Naive B cell (primary cell): ENCODE results near the gene KCNAB2. TPM values are rescaled to one million over a fixed set of nuclear protein-coding genes. Genes with fewer than 3 reads are reported as not detected.
A peak's percentile ranks its signal among the peaks of the same experiment; 100 is the strongest.

Experiments used
- ATAC-seq, 2 donors: fragments of 150-1000 bp; cut with Tn5 transposase; 2 replicates each; pipeline ENCODE4 v1.10.0; 2021; ENCODE audit warnings: low read depth in 2 of 2, mild to moderate bottlenecking in 2 of 2, moderate library complexity in 2 of 2
- DNase-seq: peaks from one replicate; pipeline ENCODE4 v3.0.0; 2022
- H3K27ac Mint-ChIP-seq, 6 donors: one replicate each; pipeline ENCODE4 v1.8.0; 2020 to 2022; ENCODE audit warnings: mild to moderate bottlenecking in 6 of 6, mixed read lengths in 6 of 6, moderate library complexity in 5 of 6, inconsistent platforms in 2 of 6
- H3K27me3 Mint-ChIP-seq, 3 donors: one replicate each; pipeline ENCODE4 v1.8.0; 2021 to 2022; ENCODE audit warnings: mixed read lengths in 3 of 3, mild to moderate bottlenecking in 1 of 3
- H3K36me3 Mint-ChIP-seq, 2 donors: one replicate each; pipeline ENCODE4 v1.8.0; 2020 to 2022; ENCODE audit warnings: mixed read lengths in 2 of 2, inconsistent platforms in 1 of 2, mild to moderate bottlenecking in 1 of 2
- H3K4me1 Mint-ChIP-seq, 3 donors: one replicate each; pipeline ENCODE4 v1.8.0; 2020 to 2022; ENCODE audit warnings: mixed read lengths in 3 of 3, inconsistent platforms in 1 of 3, mild to moderate bottlenecking in 1 of 3, moderate library complexity in 1 of 3
- H3K4me3 Mint-ChIP-seq, 8 donors: one replicate each; pipeline ENCODE4 v1.8.0; 2020 to 2022; ENCODE audit warnings: mild to moderate bottlenecking in 8 of 8, mixed read lengths in 8 of 8, moderate library complexity in 8 of 8, inconsistent platforms in 2 of 8
- H3K9me3 Mint-ChIP-seq, 7 donors: one replicate each; pipeline ENCODE4 v1.8.0; 2020 to 2022; ENCODE audit warnings: mixed read lengths in 7 of 7, mild to moderate bottlenecking in 5 of 7, inconsistent platforms in 2 of 7, moderate library complexity in 1 of 7
- polyA plus RNA-seq, 6 donors: library from polyadenylated mRNA; unstranded; fragments of 300-500 nt; fragmentation: Illumina TruSeq; gene quantifications; one replicate each; pipeline ENCODE4 v1.2.3, GENCODE V29; 2021; ENCODE audit warnings: low read depth in 6 of 6

KCNAB2 gene
- polyA plus RNA-seq, 6 donors from 2014 or later = 10.2 to 16.8 (median 13.9) TPM

DNA sequence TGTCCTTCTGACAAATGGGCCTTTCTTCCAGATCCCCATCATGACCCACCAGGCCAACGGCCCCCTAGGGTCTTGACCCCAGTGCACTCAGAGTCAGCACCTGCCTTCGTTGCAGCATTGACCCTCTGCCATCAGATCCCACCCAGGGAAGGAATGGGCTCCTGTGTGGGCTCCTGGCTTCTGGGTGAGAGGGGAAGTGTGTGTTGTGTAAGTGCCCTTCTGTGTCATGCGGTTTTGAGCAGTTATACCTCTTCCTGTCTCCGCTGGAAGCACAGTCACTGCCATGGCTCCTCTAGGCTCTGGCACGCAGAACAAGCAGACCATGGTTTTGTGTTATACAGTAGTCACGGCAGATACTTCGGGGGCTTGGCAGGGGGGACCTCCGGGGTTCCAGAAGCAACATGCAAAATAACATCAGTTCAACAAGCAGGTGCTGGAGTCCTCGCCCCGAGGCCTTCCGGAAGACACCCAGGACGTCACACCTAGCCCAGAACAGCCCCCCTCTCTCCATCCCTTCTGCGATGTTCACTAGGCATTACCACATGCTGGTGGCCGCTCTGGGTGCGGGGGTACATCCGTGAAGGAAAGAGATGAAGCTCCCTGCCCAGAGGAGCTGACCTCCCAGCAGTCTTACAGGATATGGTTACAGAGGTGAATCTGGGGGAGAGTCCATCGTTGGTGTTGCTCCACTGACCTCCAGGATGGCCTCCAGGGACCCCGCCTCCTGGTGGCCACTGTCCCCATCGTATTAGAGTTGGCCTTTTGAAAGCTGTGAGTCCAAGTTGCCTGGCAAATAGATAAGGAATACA lies 17.4 kb upstream of the KCNAB2 start:
- Mint-ChIP-seq H3K4me1 (peaks cover 52 to 79% (median 78%) of the 10 kb centered on the region in 3 donors), H3K4me3 (peak overlapping the region; percentile 78 to 95 (median 92)), H3K27me3 (no peaks in the 10 kb centered on the region), H3K27ac (peak overlapping the region; percentile 98 to 100 (median 98)), H3K36me3 (no peaks in the 10 kb centered on the region), H3K9me3 (no peaks in the 10 kb centered on the region)
- ATAC-seq (peak; percentile 49 to 51), DNase-seq (peak; percentile 82)

DNA sequence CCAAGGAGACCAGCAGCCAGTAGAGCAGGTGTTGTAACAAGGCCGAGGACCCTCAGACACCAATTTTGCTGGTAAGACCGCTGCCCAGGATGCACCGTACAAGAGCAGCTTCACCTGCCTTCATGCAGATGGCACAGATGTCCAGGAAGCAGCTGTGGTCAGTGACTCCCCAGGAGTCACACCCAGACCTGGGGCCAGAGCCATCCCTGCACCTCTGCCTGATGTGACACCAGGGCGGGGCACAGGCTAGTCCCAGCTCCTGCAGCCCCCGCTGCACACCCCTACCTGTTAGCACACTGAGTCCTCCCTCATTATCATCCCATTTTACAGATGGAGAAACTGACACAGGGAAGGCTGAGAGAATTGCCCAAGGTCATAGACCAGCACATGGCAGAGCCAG lies 16.3 kb upstream of the KCNAB2 start:
- ATAC-seq = no peak
- no peaks in the 10 kb centered on the region for H3K27me3 Mint-ChIP-seq
- H3K27ac Mint-ChIP-seq = peak overlapping the region in 3 of 6 donors; percentile 5 to 100 (median 98)
- no peaks in the 10 kb centered on the region for H3K9me3 Mint-ChIP-seq
- peak overlapping the region in 2 of 8 donors; percentile 8 to 37 for H3K4me3 Mint-ChIP-seq
- H3K36me3 Mint-ChIP-seq = no peaks in the 10 kb centered on the region
- peaks cover 55 to 82% (median 80%) of the 10 kb centered on the region in 3 donors for H3K4me1 Mint-ChIP-seq
- DNase-seq = no peak

DNA sequence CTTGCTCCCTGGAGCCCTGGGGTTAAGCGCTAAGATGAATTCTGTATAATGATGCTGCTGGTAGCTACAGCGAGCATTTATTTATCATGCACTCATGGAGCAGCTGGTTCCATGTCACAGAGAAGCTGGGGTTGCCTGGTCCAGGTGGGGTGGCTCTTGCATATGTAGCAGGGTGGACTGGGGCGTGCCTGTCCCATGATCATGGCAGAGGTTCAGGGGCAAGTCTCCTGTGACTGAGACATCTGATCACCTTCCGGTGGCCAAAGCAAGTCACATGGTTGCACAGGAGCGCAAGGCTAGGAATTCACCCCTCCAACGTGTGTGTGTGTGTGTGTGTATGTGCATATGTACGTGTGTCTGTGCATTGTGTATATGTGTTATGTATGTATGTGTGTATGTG lies 15.6 kb upstream of the KCNAB2 start:
- no peaks in the 10 kb centered on the region for H3K9me3 Mint-ChIP-seq
- H3K4me3 Mint-ChIP-seq = peak overlapping the region in 4 of 8 donors; percentile 13 to 69 (median 22)
- H3K4me1 Mint-ChIP-seq = peaks cover 56 to 81% (median 81%) of the 10 kb centered on the region in 3 donors
- peak overlapping the region in 5 of 6 donors; percentile 3 to 98 (median 24) for H3K27ac Mint-ChIP-seq
- no peaks in the 10 kb centered on the region for H3K27me3 Mint-ChIP-seq
- ATAC-seq (no peak), DNase-seq (no peak)
- H3K36me3 Mint-ChIP-seq = peaks cover 0 to 5% of the 10 kb centered on the region in 2 donors

DNA sequence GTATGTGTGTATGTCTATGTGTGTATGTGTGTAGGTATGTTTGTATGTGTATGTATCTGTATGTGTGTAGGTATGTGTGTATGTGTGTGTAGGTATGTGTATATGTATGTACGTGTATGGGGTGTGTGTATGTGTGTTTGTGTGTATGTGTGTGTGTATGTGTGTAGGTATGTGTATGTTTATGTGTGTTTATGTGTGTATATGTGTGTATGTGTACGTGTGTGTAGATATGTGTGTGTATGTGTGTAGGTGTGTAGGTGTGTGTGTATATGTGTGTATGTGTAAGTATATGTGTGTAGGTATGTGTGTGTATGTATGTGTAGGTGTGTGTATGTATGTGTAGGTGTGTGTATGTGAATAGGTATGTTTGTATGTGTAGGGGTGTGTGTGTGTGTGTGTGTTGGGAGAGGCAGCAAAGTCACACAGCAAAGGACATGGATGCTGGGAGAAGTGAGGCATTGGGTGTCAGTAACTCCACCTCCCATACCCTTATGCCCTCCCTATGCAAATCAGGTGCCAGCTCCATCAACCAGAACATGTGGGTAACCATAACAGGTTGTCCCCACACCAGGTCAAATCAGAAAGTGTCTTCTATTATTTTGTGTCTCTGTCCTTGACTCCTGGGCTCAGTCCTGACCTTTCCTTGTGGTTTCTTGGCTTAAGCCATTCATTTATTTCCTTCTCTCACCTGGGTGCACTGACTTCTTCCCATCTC lies 15.0 kb upstream of the KCNAB2 start:
- Mint-ChIP-seq H3K36me3 (peaks cover under 1 to 10% of the 10 kb centered on the region in 2 donors), H3K27me3 (no peaks in the 10 kb centered on the region), H3K4me3 (peak overlapping the region in 7 of 8 donors; percentile 1 to 42 (median 21)), H3K27ac (peak overlapping the region; percentile 5 to 98 (median 56)), H3K9me3 (no peaks in the 10 kb centered on the region), H3K4me1 (peaks cover 59 to 84% (median 82%) of the 10 kb centered on the region in 3 donors)
- ATAC-seq (no peak), DNase-seq (no peak)

DNA sequence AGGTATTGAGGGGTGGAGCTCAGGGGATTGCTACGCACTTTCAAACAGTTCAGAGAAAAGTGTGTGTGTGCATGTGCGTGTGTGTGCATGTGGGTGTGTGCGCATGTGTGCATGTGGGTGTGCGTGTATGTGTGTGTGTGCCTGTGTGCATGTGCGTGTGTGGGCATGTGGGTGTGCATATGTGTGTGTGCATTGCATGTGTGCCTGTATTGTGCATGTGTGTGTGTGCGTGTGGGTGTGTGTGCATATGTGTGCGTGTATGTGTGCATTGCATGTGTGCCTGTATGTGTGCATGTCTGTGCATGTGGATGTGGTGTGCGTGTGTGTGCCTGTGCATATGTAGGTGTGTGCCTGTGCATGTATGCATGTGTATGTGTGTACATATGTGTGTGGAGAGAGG lies 12.6 kb upstream of the KCNAB2 start:
- no peak overlapping the region for H3K4me3 Mint-ChIP-seq
- H3K27me3 Mint-ChIP-seq = no peaks in the 10 kb centered on the region
- peaks cover 5 to 13% of the 10 kb centered on the region in 2 donors for H3K36me3 Mint-ChIP-seq
- H3K27ac Mint-ChIP-seq = peak overlapping the region in 3 of 6 donors; percentile 9 to 79 (median 70)
- peaks cover 54 to 78% (median 77%) of the 10 kb centered on the region in 3 donors for H3K4me1 Mint-ChIP-seq
- no peaks in the 10 kb centered on the region for H3K9me3 Mint-ChIP-seq
- no peak for DNase-seq
- ATAC-seq = no peak

DNA sequence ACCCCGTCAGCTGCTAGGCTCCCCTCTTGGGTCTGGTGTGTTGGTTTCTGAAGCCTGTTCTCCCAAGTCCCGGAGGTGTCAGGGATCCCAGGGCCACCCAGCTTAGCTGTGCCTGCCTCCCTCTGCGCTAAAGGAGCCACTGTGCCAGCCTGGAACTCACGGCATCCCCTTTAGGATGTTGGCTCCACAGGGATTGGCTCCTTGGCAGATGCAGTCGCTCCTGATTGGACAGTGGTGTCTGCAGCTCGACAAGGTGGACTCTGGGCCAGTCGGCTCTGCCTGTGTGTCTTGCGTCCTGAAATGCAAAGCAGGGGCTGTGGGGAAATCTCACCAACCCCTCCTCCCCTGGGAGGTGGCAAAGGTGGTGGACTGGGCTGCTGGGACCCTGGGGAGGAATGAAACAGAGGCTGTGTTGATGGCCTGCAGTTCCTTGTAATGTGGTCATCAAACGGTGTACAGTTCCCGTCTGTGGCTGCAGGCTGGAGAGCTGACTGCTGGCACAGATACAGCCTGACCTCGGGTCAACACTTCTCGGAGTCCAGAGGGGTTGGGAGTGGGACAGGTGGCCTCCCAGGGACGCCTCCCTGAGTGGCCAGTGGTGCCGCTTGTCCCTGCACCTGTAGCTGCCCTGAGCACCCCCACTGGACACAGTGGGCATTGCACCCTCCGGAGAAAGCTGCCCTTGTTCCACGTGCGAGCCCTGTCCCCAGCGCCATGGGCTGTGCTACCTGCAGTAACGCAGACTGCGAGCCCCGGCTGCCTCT lies 11.5 kb upstream of the KCNAB2 start:
- Mint-ChIP-seq H3K27me3 (no peaks in the 10 kb centered on the region), H3K27ac (peak overlapping the region in 1 of 6 donors; percentile 52), H3K9me3 (no peaks in the 10 kb centered on the region), H3K4me1 (peaks cover 51 to 75% (median 68%) of the 10 kb centered on the region in 3 donors), H3K36me3 (peaks cover 5 to 13% of the 10 kb centered on the region in 2 donors), H3K4me3 (no peak overlapping the region)
- DNase-seq (no peak), ATAC-seq (peak in 1 of 2 donors; percentile 27)

DNA sequence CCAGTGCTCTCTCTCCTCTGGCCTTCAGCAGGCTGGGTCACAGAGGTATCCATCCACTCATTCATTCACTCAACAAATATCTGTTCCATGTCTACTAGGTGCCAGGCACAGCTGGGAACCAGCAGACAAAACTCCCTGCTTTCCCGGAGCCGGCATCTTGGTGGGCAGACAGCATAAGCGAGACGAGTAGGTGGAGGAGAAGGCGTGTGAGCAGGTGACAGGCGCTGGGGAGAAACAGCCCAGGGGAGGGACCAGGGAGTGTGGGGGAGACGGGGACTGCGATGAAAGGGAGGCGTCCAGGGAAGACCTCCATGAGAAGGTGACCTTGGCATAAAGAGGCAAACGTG lies 11.0 kb upstream of the KCNAB2 start:
- ATAC-seq (no peak), DNase-seq (no peak)
- no peaks in the 10 kb centered on the region for H3K9me3 Mint-ChIP-seq
- H3K27me3 Mint-ChIP-seq = no peaks in the 10 kb centered on the region
- H3K27ac Mint-ChIP-seq = peak overlapping the region in 2 of 6 donors; percentile 52 to 61
- peaks cover 52 to 70% (median 63%) of the 10 kb centered on the region in 3 donors for H3K4me1 Mint-ChIP-seq
- H3K36me3 Mint-ChIP-seq = peaks cover 5 to 13% of the 10 kb centered on the region in 2 donors
- H3K4me3 Mint-ChIP-seq = no peak overlapping the region

DNA sequence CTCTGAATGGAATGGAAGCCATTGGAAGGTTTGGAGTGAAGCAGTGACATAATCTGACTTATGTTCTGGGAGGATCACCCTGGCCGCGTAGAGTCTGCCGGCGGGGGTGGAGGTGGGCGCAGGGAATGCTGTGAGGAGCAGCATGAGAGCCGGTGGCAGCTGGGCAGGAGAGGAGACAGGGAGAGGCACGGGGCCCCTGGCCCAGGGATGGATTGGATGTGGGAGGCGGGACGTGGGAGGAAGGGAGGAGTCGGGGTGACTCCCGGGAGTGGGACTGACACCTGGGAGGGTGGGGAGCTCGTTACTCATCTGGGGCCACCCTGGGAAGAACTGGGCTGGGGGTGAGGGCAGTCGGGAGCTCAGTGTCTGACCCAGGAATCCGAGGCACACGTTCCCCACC lies 10.4 kb upstream of the KCNAB2 start:
- no peak overlapping the region for H3K4me3 Mint-ChIP-seq
- no peaks in the 10 kb centered on the region for H3K9me3 Mint-ChIP-seq
- H3K27me3 Mint-ChIP-seq = no peaks in the 10 kb centered on the region
- DNase-seq (no peak), ATAC-seq (no peak)
- peaks cover 5 to 13% of the 10 kb centered on the region in 2 donors for H3K36me3 Mint-ChIP-seq
- peak overlapping the region in 3 of 6 donors; percentile 52 to 62 (median 61) for H3K27ac Mint-ChIP-seq
- peaks cover 48 to 65% (median 58%) of the 10 kb centered on the region in 3 donors for H3K4me1 Mint-ChIP-seq

DNA sequence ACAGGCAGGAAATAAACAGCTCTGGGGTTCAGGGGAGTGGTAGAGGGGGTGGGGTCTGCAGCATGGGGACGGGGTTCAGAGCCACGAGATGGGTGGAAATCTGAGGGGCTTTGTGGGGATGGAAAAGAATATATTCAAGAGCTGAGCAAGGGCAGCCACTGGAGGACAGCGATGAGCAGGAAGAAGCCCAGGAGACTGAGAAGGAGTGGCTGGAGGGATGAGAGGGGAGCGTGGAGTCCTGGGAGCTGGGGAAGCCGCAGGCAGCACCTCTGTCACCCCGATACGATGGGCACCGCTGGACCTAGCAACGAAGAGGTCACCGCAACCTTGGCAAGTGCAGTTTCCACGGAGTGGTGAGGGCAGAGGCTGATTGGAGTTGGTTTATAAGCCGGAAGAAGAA lies 10.0 kb upstream of the KCNAB2 start:
- Mint-ChIP-seq H3K36me3 (peaks cover 5 to 13% of the 10 kb centered on the region in 2 donors), H3K9me3 (no peaks in the 10 kb centered on the region)

DNA sequence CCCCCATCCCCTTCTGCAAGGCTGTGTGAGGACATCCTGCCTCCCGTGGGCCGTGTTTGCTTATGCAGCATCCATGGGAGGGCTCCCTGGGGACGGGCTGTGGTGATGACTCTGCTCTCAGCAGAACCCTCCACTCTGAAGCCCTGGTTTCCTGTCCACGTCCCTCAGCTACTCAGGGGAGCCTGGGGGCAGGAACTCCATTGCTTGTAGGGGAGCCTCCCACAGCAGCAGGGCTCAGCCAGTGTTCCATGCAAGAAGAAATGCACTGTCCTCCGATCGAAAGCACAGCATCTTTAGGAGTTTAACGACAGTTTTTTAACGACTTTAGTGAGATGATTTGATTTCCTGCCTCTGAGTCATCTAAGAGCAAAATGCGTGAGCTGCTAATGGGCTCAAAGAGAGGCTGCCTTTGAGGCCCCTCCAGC lies 8.3 kb upstream of the KCNAB2 start:
- Mint-ChIP-seq H3K4me1 (peaks cover 36 to 49% (median 39%) of the 10 kb centered on the region in 3 donors), H3K27me3 (no peaks in the 10 kb centered on the region), H3K36me3 (peaks cover 5 to 13% of the 10 kb centered on the region in 2 donors)

More for the DNA sequence above, 10.0 kb upstream of the KCNAB2 start:
- ATAC-seq = no peak
- Mint-ChIP-seq H3K27ac (peak overlapping the region in 1 of 6 donors; percentile 78), H3K27me3 (no peaks in the 10 kb centered on the region), H3K4me1 (peaks cover 44 to 60% (median 54%) of the 10 kb centered on the region in 3 donors), H3K4me3 (no peak overlapping the region)
- DNase-seq = no peak

DNA sequence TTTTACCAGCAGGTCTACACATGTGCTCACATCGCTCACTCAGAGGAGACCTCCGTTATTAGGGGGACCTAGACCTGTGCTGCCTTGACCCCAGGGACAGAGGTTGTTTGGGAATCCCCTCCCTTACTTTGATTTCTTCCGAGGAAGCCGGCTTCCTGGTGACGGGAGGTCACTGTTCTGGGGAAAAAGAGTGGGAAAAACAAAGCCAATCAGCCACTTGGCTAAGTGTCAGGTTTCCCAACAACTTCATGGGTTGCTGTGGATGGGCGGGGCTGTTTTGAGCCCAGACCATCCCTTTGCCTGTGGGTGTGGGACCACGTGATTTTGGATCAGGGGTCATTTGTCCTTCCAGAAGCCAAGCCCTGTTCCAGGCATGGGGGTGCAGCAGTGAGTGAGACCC lies 7.1 kb upstream of the KCNAB2 start:
- no peaks in the 10 kb centered on the region for H3K27me3 Mint-ChIP-seq
- H3K4me1 Mint-ChIP-seq = peaks cover 24 to 37% (median 27%) of the 10 kb centered on the region in 3 donors
- H3K4me3 Mint-ChIP-seq = no peak overlapping the region
- H3K9me3 Mint-ChIP-seq = no peaks in the 10 kb centered on the region
- H3K27ac Mint-ChIP-seq = no peak overlapping the region
- H3K36me3 Mint-ChIP-seq = peaks cover 5 to 13% of the 10 kb centered on the region in 2 donors
- no peak for DNase-seq
- ATAC-seq = no peak

More for the DNA sequence above, 8.3 kb upstream of the KCNAB2 start:
- Mint-ChIP-seq H3K27ac (peak overlapping the region in 4 of 6 donors; percentile 42 to 86 (median 66)), H3K4me3 (peak overlapping the region in 1 of 8 donors; percentile 57), H3K9me3 (no peaks in the 10 kb centered on the region)
- DNase-seq = peak; percentile 14
- peak; percentile 43 to 65 for ATAC-seq

DNA sequence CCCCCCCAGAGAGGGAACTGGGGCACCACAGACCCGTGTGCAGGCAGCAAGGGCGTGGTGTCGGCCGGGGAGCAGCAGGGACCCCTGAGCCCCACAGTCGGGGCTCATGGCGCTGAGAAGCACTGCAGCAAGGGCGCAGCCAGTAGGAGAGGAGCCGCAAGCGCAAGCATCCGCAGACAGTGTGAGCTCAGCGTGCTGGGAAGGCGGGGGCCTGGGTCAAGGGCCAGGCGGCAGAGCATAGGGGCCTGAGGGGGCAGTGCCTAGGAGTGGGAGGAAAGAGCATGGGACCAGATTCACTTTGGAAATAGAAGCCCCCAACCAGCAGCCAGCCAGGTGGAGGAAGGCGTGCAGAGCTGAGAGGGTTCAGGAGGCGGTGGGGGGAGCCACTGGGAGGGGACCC lies 6.7 kb upstream of the KCNAB2 start:
- Mint-ChIP-seq H3K4me1 (peaks cover 24 to 41% (median 27%) of the 10 kb centered on the region in 3 donors), H3K36me3 (peaks cover 5 to 17% of the 10 kb centered on the region in 2 donors), H3K27me3 (no peaks in the 10 kb centered on the region), H3K4me3 (no peak overlapping the region), H3K27ac (peak overlapping the region in 1 of 6 donors; percentile 24), H3K9me3 (no peaks in the 10 kb centered on the region)
- DNase-seq = no peak
- no peak for ATAC-seq

DNA sequence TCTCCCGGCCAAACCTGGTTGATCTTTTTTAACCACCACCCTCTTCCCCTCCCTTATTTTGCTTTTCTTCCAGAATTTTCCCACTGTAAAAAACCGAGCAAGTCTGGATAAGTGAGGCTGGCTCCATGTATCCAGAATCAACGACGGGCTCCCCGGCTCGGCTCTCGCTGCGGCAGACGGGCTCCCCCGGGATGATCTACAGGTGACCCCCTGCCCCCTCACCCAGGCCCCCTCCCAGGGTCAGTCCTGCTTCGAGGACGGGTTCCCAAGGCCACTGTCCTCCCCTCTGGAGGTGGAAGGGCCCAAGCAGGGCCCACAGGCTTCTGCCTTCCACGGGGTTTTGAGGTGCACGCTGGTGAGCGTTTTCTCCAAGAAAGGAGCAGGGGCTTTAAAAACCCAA lies 5.2 kb upstream of the KCNAB2 start:
- DNase-seq = no peak
- peaks cover 5 to 14% of the 10 kb centered on the region in 2 donors for H3K36me3 Mint-ChIP-seq
- H3K4me1 Mint-ChIP-seq = peaks cover 21 to 38% (median 26%) of the 10 kb centered on the region in 3 donors
- H3K4me3 Mint-ChIP-seq = no peak overlapping the region
- no peak overlapping the region for H3K27ac Mint-ChIP-seq
- H3K9me3 Mint-ChIP-seq = no peaks in the 10 kb centered on the region
- ATAC-seq = no peak
- H3K27me3 Mint-ChIP-seq = no peaks in the 10 kb centered on the region
